Mucosa of descending colon (tissue), 3 donors: ENCODE measurements around the gene GALNT5. TPM values are rescaled to one million over a fixed set of nuclear protein-coding genes. Genes with fewer than 3 reads are reported as not detected.

Experiments used
- ATAC-seq: fragments of 200-7000 bp; cut with Tn5 transposase; one replicate; pipeline ENCODE4 v1.9.1; 2020; ENCODE audit warnings: mild to moderate bottlenecking, moderate library complexity
- DNase-seq, 3 donors: peaks; one replicate each; pipeline ENCODE4 v3.0.0-alpha.2; 2020
- H3K36me3 ChIP-seq: fragments of 200-600 bp; one replicate; pipeline ENCODE4 v1.8.0; 2021; ENCODE audit warnings: low read depth, mild to moderate bottlenecking
- H3K4me1 ChIP-seq: fragments of 200-600 bp; one replicate; pipeline ENCODE4 v1.8.0; 2021; ENCODE audit warnings: low read depth, mild to moderate bottlenecking
- H3K4me3 ChIP-seq: fragments of 200-600 bp; one replicate; pipeline ENCODE4 v1.8.0; 2021; ENCODE audit warnings: mild to moderate bottlenecking
- H3K9me3 ChIP-seq: fragments of 200-600 bp; one replicate; pipeline ENCODE4 v1.8.0; 2021; ENCODE audit warnings: mild to moderate bottlenecking
- intact Hi-C, 2 donors: fragments of 100-400 bp; cut with DNase I in 1 of 2; cut with micrococcal nuclease in 1 of 2; formaldehyde crosslinking; loops; one replicate each; pipeline versions ENCODE4 v1.11.0 to v1.11.1; 2022; cut with DNase I, micrococcal nuclease
- total RNA-seq, 3 donors: library from RNA; stranded (reverse); fragmentation: NEBNext Ultra II Directional in 2 of 3; extraction: Animal tissue kit (Norgen Biotek cat#: 25700) in 2 of 3; gene quantifications; one replicate each; pipeline versions ENCODE4 v1.2.1 to v1.2.4, GENCODE V29; 2021 to 2023
- TF ChIP-seq, protein P1 (sequence below): fragments of 200-600 bp; IDR thresholded peaks from one replicate; pipeline ENCODE4 v1.8.0; 2022; ENCODE audit warnings: antibody characterized with exemption, mild to moderate bottlenecking
- donor health status: DM: no; HTN: no; CAD: no; lungs with moderate emphysema.
- donor health status: DM: no; HTN: no; CAD: no.
- donor health status: DM: no; HTN: yes; CAD: no.

GALNT5 gene
- total RNA-seq, 3 donors from 2014 or later: 16.5 to 46.1 (median 45.5) TPM

DNA sequence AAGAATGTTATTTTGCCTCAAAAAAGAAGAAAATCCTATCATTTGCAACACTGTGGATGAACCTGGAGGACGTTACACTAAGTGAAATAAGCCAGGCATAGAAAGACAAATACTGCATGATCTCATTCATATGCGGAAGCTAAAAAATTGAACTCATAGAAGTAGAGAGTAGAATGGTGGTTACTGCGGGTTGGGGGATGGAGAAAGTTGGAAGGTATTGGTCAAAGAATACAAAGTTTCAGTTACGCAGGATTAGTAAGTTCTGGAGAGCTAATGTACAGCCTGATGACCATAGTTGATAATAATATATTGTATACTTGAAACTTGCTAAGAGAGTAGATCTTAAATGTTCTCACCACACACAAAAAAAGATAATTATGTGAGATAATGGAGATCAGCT, 5.0 kb upstream of the GALNT5 start:
- Histone ChIP-seq H3K9me3 (no peaks in the 10 kb centered on the region), H3K4me3 (no peak overlapping the region), H3K4me1 (no peaks in the 10 kb centered on the region), H3K36me3 (no peaks in the 10 kb centered on the region)
- intact Hi-C loops: no loop called here
- no peak for ATAC-seq
- no peak for DNase-seq
- TF ChIP-seq, protein P1, sequence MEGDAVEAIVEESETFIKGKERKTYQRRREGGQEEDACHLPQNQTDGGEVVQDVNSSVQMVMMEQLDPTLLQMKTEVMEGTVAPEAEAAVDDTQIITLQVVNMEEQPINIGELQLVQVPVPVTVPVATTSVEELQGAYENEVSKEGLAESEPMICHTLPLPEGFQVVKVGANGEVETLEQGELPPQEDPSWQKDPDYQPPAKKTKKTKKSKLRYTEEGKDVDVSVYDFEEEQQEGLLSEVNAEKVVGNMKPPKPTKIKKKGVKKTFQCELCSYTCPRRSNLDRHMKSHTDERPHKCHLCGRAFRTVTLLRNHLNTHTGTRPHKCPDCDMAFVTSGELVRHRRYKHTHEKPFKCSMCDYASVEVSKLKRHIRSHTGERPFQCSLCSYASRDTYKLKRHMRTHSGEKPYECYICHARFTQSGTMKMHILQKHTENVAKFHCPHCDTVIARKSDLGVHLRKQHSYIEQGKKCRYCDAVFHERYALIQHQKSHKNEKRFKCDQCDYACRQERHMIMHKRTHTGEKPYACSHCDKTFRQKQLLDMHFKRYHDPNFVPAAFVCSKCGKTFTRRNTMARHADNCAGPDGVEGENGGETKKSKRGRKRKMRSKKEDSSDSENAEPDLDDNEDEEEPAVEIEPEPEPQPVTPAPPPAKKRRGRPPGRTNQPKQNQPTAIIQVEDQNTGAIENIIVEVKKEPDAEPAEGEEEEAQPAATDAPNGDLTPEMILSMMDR: no peak

DNA sequence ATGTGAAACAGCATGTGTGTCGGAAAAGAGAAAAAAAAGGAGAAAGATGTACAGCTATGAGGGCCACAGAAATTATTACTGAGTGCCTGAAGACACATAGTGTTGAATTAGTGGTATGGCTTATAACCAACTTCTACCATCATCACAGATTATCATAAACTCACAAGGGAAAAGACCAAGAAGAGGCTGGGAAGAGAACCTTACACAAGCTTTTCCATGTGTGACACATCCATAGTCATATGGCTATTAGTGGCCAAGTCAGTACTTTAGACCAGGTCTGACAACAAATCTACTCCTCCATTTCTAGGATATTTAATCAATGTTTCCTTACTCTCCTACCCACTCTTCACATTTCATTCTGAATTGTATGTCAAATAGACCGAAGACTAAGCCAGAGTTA, 3.5 kb upstream of the GALNT5 start:
- TF ChIP-seq, protein P1: no peak
- intact Hi-C loops: no loop called here
- no peak for ATAC-seq

DNA sequence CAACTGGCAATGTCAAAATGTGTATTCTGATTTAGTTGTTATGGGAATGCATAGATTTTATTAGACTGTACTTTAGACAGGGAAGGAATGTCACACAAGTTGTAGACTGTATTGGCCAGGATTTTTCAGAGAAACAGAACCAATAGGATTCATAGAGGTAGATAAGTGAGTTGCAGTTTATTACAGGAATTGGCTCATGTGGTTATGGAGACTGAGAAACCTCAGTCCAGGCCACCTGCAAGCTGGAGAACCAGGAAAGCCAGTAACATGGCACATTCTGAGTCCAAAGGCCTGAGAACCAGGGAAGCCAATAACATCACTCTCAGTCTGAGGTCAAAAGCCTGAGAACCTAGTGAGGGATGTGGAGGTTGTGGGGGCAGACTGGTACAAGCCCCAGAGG, 1.8 kb upstream of the GALNT5 start:
- Histone ChIP-seq H3K36me3 (no peaks in the 10 kb centered on the region), H3K4me3 (no peak overlapping the region), H3K4me1 (peaks cover 6% of the 10 kb centered on the region), H3K9me3 (no peaks in the 10 kb centered on the region)
- DNase-seq (no peak), ATAC-seq (peak; percentile 49)
- intact Hi-C loops: no loop called here
- TF ChIP-seq, protein P1: no peak

More for the DNA sequence above, 3.5 kb upstream of the GALNT5 start:
- H3K9me3 ChIP-seq: no peaks in the 10 kb centered on the region
- H3K4me3 ChIP-seq: no peak overlapping the region
- no peaks in the 10 kb centered on the region for H3K36me3 ChIP-seq
- peaks cover 2% of the 10 kb centered on the region for H3K4me1 ChIP-seq
- DNase-seq: no peak

DNA sequence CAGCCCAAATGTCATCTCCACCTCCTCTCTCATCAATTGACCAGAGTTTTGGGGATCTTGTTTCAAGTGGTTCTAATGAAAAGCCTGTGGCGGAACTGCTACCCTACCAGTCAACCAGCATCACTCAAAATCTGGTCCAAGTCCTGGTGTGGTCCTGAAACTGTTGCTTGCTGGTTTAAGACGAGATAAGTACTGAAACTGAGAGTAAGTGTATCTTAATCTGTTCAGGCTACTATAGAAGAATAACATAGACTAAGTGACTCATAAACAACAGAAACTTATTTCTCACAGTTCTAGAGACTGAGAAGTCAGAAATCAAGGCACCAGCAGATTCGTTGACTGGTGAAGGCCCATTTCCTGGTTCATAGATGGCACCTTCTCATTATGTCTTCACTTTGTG, 879 bp upstream of the GALNT5 start:
- intact Hi-C loops: no loop called here
- H3K4me1 ChIP-seq: peaks cover 10% of the 10 kb centered on the region
- TF ChIP-seq, protein P1: no peak
- H3K4me3 ChIP-seq: no peak overlapping the region
- ATAC-seq (no peak), DNase-seq (no peak)
- H3K36me3 ChIP-seq: no peaks in the 10 kb centered on the region
- H3K9me3 ChIP-seq: no peaks in the 10 kb centered on the region

DNA sequence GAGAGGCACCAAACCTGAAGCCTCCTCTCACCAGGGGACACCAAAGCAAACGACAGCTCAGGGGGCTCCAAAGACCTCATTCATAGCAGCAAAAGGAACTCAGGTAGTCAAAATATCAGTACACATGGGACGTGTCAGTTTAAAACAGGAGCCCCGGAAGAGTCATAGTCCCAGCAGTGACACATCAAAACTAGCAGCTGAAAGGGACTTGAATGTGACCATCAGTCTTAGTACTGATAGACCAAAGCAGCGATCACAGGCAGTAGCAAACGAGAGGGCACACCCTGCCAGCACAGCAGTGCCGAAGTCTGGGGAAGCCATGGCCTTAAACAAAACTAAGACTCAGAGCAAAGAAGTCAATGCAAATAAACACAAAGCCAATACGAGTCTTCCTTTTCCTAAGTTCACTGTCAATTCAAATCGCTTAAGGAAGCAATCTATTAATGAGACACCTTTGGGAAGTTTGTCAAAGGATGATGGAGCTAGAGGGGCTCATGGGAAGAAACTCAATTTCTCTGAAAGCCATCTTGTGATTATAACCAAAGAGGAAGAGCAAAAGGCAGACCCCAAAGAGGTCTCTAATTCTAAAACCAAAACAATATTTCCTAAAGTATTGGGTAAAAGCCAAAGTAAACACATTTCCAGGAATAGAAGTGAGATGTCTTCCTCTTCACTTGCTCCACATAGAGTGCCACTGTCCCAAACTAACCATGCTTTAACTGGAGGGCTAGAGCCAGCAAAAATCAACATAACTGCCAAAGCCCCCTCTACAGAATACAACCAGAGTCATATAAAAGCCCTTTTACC, 1.2 kb downstream of the GALNT5 start:
- ATAC-seq: peak; percentile 47
- Histone ChIP-seq H3K36me3 (no peaks in the 10 kb centered on the region), H3K4me3 (peak overlapping the region; percentile 1), H3K4me1 (peaks cover 12% of the 10 kb centered on the region), H3K9me3 (no peaks in the 10 kb centered on the region)
- TF ChIP-seq, protein P1: no peak
- intact Hi-C loops: no loop called here
- DNase-seq: peak; percentile 48 to 64 (median 57)
